Esophagus muscularis mucosa (tissue), 4 donors: ENCODE measurements around the gene PARN. TPM values are rescaled to one million over a fixed set of nuclear protein-coding genes. Genes with fewer than 3 reads are reported as not detected.

Source experiments
- DNase-seq: peaks from one replicate; pipeline ENCODE4 v3.0.0-alpha.2; 2017; ENCODE audit errors: extremely low spot score
- H3K27ac ChIP-seq, 4 donors: fragments of 200-600 bp; sonication (generic); replicated peaks in 1 of 4; 1 replicate in 3 of 4; 2 replicates in 1 of 4; pipeline ENCODE4 v1.5.1; 2016 to 2019; ENCODE audit warnings: mild to moderate bottlenecking in 1 of 4
- H3K27me3 ChIP-seq, 4 donors: fragments of 200-600 bp; sonication (generic); one replicate each; pipeline versions ENCODE4 v1.5.1 to v1.6.0; 2016 to 2019
- H3K36me3 ChIP-seq, 4 donors: fragments of 200-600 bp; sonication (generic); one replicate each; pipeline ENCODE4 v1.5.1; 2016 to 2019
- H3K4me1 ChIP-seq, 4 donors: fragments of 200-600 bp; sonication (generic); one replicate each; pipeline ENCODE4 v1.5.1; 2016 to 2019
- H3K4me3 ChIP-seq, 4 donors: fragments of 200-600 bp; sonication (generic); 1 replicate in 2 of 4; 2 replicates in 2 of 4; pipeline ENCODE4 v1.5.1; 2016 to 2019; ENCODE audit warnings: mild to moderate bottlenecking in 4 of 4, moderate library complexity in 1 of 4
- H3K9me3 ChIP-seq, 4 donors: fragments of 200-600 bp; sonication (generic); 1 replicate in 3 of 4; 2 replicates in 1 of 4; pipeline ENCODE4 v1.5.1; 2016 to 2019
- EP300 ChIP-seq: sonication (generic); formaldehyde crosslinking; IDR thresholded peaks from one replicate; pipeline ENCODE4 v1.6.1; 2017; ENCODE audit warnings: antibody characterized with exemption
- POLR2A ChIP-seq: fragments of 450-650 bp; IDR thresholded peaks from one replicate; pipeline ENCODE4 v1.6.1; 2017; ENCODE audit warnings: antibody characterized with exemption, moderate library complexity, mild to moderate bottlenecking, low read depth
- POLR2AphosphoS5 ChIP-seq, 2 donors: sonication (generic); formaldehyde crosslinking; IDR thresholded peaks; one replicate each; pipeline ENCODE4 v1.6.1; 2017; ENCODE audit warnings: antibody characterized with exemption in 2 of 2
- WGBS: methylation state at CpG from one replicate; pipeline ENCODE4 v1.1.5; 2018; 5-methylcytosine and 5-hydroxymethylcytosine counted together
- intact Hi-C: fragments of 100-400 bp; cut with DNase I; formaldehyde crosslinking; loops from one replicate; pipeline ENCODE4 v1.15.1; 2023
- total RNA-seq, 4 donors: library from RNA; depleted of rRNA; stranded (reverse); fragments of >200 nt; gene quantifications; one replicate each; pipeline versions ENCODE4 v1.1.0 to v1.2.1, GENCODE V29; 2016
- TF ChIP-seq, protein P1 (sequence below), 3 experiments: fragments of 200-600 bp in 2 of 3; fragments of 450-650 bp in 1 of 3; sonication (generic) in 2 of 3; IDR thresholded peaks; one replicate each; pipeline ENCODE4 v1.5.1; 2017 to 2019; ENCODE audit warnings: antibody characterized with exemption in 3 of 3, mild to moderate bottlenecking in 2 of 3, moderate library complexity in 1 of 3

The PARN gene
- total RNA-seq, 4 donors from 2014 or later = 32.6 to 43.5 (median 36.1) TPM

DNA sequence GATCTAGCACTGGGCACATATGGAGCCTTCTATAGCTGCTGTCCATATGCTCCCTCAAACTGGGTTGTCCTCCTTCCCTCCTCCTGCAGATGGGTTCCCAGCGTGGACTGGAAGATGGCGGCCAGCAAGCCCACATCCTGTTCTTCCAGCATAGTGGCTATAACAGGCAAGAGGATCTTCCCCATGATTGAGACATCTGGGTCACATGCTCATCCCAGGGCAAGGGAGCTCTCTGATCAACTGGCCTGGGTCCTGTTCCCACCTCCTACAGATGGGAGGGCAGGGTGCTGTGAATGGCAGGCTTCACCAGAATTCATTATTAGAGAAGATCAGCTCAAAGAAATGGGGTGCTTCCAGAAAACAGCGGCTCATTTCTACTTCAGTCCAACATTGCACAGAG lies 210.2 kb downstream of the PARN start:
- Histone ChIP-seq H3K27me3 (no peaks in the 10 kb centered on the region), H3K4me3 (no peak overlapping the region), H3K27ac (no peak overlapping the region), H3K36me3 (no peaks in the 10 kb centered on the region), H3K9me3 (no peaks in the 10 kb centered on the region), H3K4me1 (peaks cover 0 to 18% (median 8%) of the 10 kb centered on the region in 4 donors)
- intact Hi-C loops = no loop called here
- no peak for DNase-seq
- 93% methylated on average over 3 of the region's 3 CpGs for WGBS
- TF ChIP-seq, protein P1, sequence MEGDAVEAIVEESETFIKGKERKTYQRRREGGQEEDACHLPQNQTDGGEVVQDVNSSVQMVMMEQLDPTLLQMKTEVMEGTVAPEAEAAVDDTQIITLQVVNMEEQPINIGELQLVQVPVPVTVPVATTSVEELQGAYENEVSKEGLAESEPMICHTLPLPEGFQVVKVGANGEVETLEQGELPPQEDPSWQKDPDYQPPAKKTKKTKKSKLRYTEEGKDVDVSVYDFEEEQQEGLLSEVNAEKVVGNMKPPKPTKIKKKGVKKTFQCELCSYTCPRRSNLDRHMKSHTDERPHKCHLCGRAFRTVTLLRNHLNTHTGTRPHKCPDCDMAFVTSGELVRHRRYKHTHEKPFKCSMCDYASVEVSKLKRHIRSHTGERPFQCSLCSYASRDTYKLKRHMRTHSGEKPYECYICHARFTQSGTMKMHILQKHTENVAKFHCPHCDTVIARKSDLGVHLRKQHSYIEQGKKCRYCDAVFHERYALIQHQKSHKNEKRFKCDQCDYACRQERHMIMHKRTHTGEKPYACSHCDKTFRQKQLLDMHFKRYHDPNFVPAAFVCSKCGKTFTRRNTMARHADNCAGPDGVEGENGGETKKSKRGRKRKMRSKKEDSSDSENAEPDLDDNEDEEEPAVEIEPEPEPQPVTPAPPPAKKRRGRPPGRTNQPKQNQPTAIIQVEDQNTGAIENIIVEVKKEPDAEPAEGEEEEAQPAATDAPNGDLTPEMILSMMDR (IDR thresholded peaks at IDR 0.05) = no peak
- TF ChIP-seq POLR2A (no peak), EP300 (no peak), POLR2AphosphoS5 (IDR thresholded peaks at IDR 0.05) (no peak)

DNA sequence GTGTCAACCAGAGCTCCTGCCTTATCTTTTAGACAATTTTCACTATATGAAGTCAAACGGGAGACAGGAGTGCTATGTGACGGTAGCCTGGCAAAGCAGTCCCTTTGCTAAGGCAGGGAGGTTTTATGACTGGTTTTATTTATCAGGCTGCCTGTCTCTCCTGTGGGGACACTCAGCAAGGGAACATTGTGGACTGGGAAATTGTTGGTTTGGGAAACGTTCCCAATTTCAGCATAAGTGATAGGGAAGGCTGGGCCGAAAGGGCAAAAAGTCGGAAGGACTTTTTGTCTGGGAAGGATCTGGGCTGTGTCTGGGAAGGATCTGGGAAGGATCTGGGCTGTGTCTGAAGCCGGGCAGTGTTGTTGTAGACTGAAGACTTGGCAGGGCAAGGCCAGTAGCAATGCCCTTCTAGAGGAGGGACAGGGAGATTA lies 211.2 kb downstream of the PARN start:
- DNase-seq = no peak
- H3K36me3 ChIP-seq = no peaks in the 10 kb centered on the region
- H3K4me3 ChIP-seq = no peak overlapping the region
- TF ChIP-seq EP300 (no peak), POLR2AphosphoS5 (IDR thresholded peaks at IDR 0.05) (peak in 1 of 2 donors; percentile 44)
- no peaks in the 10 kb centered on the region for H3K9me3 ChIP-seq
- H3K27me3 ChIP-seq = no peaks in the 10 kb centered on the region
- H3K27ac ChIP-seq = peak overlapping the region in 1 of 4 donors; percentile 65
- intact Hi-C loops = no loop called here
- WGBS = 65% methylated on average over 6 of the region's 6 CpGs
- peaks cover 0 to 18% (median 8%) of the 10 kb centered on the region in 4 donors for H3K4me1 ChIP-seq

DNA sequence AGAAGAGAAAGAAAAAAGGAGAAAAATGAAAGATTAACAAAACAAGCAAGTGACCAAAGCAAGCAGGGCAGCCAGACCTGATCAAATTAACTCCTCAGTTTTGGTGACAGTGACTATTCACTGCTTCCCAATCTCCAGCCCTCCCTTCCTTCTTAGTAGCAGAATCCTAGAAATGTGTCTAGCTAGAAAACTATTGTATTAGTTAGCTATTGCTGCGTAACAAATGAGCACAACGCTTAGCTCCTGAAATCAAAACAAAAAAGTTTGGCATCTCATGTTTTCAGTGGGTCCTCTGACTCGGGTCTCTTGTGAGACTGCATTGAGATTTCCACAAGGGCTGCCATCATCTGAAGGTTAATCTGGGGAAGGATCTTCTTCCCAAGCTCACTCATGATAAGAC lies 213.9 kb downstream of the PARN start:
- H3K36me3 ChIP-seq = no peaks in the 10 kb centered on the region
- H3K27ac ChIP-seq = no peak overlapping the region
- no peak overlapping the region for H3K4me3 ChIP-seq
- H3K9me3 ChIP-seq = no peaks in the 10 kb centered on the region
- H3K4me1 ChIP-seq = peaks cover 0 to 18% (median 8%) of the 10 kb centered on the region in 4 donors
- no peak for DNase-seq
- no peak for TF ChIP-seq POLR2AphosphoS5 (IDR thresholded peaks at IDR 0.05)
- TF ChIP-seq POLR2A = no peak
- no peak for TF ChIP-seq EP300
- TF ChIP-seq, protein P1 (IDR thresholded peaks at IDR 0.05) = no peak
- intact Hi-C loops = no loop called here
- H3K27me3 ChIP-seq = no peaks in the 10 kb centered on the region
- WGBS = 97% methylated on average over 3 of the region's 3 CpGs

DNA sequence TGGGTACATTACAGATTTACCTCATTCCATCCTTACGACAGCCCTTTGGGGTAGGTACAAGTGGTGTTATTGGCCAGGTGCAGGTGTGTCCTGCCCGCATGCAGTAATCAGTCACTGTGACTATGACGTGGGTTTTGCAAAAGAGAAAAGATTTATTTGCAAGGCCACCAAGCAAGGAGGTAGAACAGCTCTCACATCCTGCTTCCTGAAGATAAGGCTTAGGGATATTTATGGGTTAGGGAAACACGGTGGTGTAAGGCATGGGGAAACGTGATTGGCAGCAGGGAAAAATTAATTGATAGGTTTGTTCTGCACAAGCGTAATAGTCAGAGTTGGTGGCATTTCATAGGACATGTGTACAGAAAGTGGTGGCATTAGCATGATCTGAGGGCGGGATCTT lies 214.8 kb downstream of the PARN start:
- 85% methylated on average over 7 of the region's 7 CpGs for WGBS
- Histone ChIP-seq H3K4me1 (peaks cover 0 to 12% (median 5%) of the 10 kb centered on the region in 4 donors), H3K27me3 (no peaks in the 10 kb centered on the region), H3K9me3 (no peaks in the 10 kb centered on the region), H3K27ac (no peak overlapping the region), H3K4me3 (no peak overlapping the region), H3K36me3 (no peaks in the 10 kb centered on the region)
- no peak for DNase-seq
- intact Hi-C loops = no loop called here
- TF ChIP-seq, protein P1 (IDR thresholded peaks at IDR 0.05) = no peak
- TF ChIP-seq POLR2A (no peak), EP300 (no peak), POLR2AphosphoS5 (IDR thresholded peaks at IDR 0.05) (no peak)

DNA sequence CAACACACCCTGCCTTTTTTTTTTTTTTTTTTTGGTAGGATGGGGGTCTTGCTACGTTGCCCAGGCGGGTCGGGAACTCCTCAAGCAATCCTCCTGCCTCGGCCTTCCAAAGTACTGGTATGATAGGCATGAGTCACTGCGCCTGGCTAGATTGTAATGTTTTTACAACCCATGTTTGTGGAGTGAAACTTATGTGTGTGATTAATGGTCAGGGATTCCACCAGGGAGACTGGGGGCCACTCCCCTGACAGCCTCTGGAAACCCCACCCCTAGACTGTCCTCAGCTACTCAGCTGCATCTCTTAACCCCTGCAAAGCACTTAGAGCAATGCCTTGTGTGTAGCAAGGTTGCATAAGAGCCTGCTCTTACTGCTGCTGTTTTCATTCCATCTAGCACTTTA lies 220.5 kb downstream of the PARN start:
- no peaks in the 10 kb centered on the region for H3K36me3 ChIP-seq
- WGBS = 53% methylated on average over 5 of the region's 5 CpGs
- TF ChIP-seq POLR2AphosphoS5 (IDR thresholded peaks at IDR 0.05) (peak in 1 of 2 donors; percentile 19), EP300 (no peak), POLR2A (no peak)
- TF ChIP-seq, protein P1 (IDR thresholded peaks at IDR 0.05) = no peak
- DNase-seq = no peak
- no peak overlapping the region for H3K4me3 ChIP-seq
- no peak overlapping the region for H3K27ac ChIP-seq
- intact Hi-C loops = no loop called here
- H3K27me3 ChIP-seq = no peaks in the 10 kb centered on the region
- H3K4me1 ChIP-seq = peaks cover 0 to 6% (median 0%) of the 10 kb centered on the region in 4 donors
- no peaks in the 10 kb centered on the region for H3K9me3 ChIP-seq
